IMR-90 (cell line): ENCODE measurements around the gene ZNF248.

Experiments used
- CEBPB ChIP-seq: IDR thresholded peaks from 2 replicates; pipeline ENCODE4 v1.6.1; 2012; ENCODE audit warnings: low read depth, low read length, improper control_type of control experiment
- MAZ ChIP-seq: IDR thresholded peaks from 2 replicates; pipeline ENCODE4 v1.6.1; 2012; ENCODE audit warnings: low read depth, mild to moderate bottlenecking, low read length, improper control_type of control experiment, moderate library complexity, borderline replicate concordance
- POLR2A ChIP-seq: IDR thresholded peaks from 2 replicates; pipeline ENCODE4 v1.6.1; 2012; ENCODE audit warnings: mild to moderate bottlenecking, low read depth, low read length
- RAD21 ChIP-seq: IDR thresholded peaks from 2 replicates; pipeline ENCODE4 v1.6.1; 2012; ENCODE audit warnings: low read length, improper control_type of control experiment
- RFX5 ChIP-seq: IDR thresholded peaks from 2 replicates; pipeline ENCODE4 v1.8.0; 2012; ENCODE audit warnings: low read depth, mild to moderate bottlenecking, low read length, moderate library complexity
- TF ChIP-seq, protein P1 (sequence below): conservative IDR thresholded peaks from 2 replicates; pipeline ENCODE4 v1.5.1; 2012; ENCODE audit warnings: mild to moderate bottlenecking, low read depth, low read length, improper control_type of control experiment

DNA sequence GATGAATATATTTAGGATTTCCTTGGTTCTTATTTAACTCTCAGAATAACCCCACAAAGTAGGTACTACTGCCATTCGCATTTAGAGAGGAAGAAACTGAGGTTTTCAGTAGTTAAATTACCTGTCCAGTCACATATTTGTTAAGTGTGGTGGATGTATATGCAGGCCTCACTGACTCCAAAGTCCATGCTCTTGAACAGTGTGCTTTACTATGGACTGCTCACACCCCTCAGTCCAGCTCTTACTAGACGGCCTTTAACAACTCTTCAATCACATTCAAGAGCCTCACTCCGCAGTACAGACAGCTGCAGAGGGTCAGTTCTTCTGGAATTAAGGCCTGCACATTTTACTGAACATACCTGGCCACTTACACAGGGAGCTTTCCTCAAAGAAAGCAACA is 36.2 kb downstream of the ZNF248 start:
- TF ChIP-seq, protein P1, sequence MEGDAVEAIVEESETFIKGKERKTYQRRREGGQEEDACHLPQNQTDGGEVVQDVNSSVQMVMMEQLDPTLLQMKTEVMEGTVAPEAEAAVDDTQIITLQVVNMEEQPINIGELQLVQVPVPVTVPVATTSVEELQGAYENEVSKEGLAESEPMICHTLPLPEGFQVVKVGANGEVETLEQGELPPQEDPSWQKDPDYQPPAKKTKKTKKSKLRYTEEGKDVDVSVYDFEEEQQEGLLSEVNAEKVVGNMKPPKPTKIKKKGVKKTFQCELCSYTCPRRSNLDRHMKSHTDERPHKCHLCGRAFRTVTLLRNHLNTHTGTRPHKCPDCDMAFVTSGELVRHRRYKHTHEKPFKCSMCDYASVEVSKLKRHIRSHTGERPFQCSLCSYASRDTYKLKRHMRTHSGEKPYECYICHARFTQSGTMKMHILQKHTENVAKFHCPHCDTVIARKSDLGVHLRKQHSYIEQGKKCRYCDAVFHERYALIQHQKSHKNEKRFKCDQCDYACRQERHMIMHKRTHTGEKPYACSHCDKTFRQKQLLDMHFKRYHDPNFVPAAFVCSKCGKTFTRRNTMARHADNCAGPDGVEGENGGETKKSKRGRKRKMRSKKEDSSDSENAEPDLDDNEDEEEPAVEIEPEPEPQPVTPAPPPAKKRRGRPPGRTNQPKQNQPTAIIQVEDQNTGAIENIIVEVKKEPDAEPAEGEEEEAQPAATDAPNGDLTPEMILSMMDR: no peak
- TF ChIP-seq POLR2A: no peak
- TF ChIP-seq CEBPB: no peak
- no peak for TF ChIP-seq RAD21
- no peak for TF ChIP-seq MAZ
- no peak for TF ChIP-seq RFX5
